ENCODE measurements around the gene KRT6A.

KRT6A gene

GRCh38 chr12:52515319-52515646, 22.2 kb upstream of the KRT6A start:
- TF ChIP-seq CTCF (IDR thresholded peaks at IDR 0.05; ENCODE audit: unreplicated experiment in 3 of 3): no peak
- Mint-ChIP-seq H3K4me3 (no peak overlapping the region), H3K36me3 (ENCODE audit: low read depth) (no peaks in the 10 kb centered on the region), H3K4me1 (no peaks in the 10 kb centered on the region), H3K9me3 (peaks cover 10% of the 10 kb centered on the region), H3K27me3 (ENCODE audit: low read depth) (peaks cover 17% of the 10 kb centered on the region), H3K27ac (no peak overlapping the region)

DNA sequence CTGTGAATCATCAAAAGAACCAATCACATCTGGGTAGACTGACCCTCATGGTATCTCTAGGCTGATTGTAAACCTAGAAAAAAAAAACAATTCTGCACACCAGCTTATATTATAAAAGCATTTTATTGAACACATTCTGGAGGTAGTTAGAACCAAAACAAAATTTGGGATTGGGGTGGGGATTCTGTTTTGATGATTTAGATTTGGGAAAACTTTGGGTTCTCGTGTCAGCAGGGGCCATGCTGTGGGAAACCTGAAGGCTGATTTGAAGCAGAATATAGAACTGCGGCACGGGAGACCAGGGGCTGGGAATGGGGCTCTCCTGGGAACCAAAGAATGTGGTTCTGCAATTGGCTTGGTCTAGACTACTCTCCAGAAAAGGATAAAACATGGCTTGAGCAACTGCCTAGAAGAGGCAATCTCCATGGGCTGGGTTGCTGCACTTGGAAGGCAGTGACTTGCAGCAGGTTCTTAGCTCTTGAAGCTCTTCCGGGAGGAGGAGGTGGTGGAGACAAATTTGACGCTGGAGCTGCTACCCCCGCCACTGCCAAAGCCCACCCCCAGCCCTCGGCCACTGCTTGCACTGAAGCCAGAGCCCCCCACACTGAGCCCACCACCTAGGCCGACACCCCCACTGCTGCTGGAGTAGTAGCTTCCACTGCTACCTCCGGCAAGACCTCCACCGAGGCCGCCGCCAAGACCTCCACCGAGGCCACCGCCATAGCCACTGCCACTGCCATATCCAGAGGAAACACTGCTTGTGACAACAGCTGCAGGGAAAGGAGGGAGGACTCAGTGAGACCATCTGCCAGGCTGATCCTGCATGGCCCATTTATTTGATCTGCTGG, 21.6 kb upstream of the KRT6A start:
- no peaks in the 10 kb centered on the region for H3K4me1 Mint-ChIP-seq
- TF ChIP-seq CTCF (IDR thresholded peaks at IDR 0.05; ENCODE audit: unreplicated experiment in 3 of 3): no peak
- H3K27ac Mint-ChIP-seq: no peak overlapping the region
- no peak overlapping the region for H3K4me3 Mint-ChIP-seq
- H3K9me3 Mint-ChIP-seq: peaks cover 10% of the 10 kb centered on the region
- H3K27me3 Mint-ChIP-seq (ENCODE audit: low read depth): peaks cover 20% of the 10 kb centered on the region
- H3K36me3 Mint-ChIP-seq (ENCODE audit: low read depth): no peaks in the 10 kb centered on the region

DNA sequence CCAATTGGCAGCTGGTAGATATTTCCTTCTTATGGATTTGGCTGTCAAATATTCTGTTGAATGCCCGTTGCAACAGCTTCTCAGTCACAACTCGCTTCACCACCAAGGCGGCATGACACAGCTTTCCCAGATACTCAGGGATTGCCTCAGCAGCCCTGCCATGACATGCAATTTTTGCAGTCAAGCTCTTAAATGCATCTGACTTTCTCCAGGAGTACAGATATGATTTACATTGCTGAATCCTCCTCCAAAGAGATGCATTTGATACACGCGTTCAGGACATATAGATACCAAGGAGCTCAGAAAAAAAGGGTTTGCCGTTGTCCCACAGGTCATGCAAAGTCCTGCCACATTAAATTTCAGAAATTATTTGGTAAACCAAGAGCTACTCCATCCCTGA, 20.7 kb upstream of the KRT6A start:
- no peak overlapping the region for H3K4me3 Mint-ChIP-seq
- H3K4me1 Mint-ChIP-seq: no peaks in the 10 kb centered on the region
- TF ChIP-seq CTCF (IDR thresholded peaks at IDR 0.05; ENCODE audit: unreplicated experiment in 3 of 3): no peak
- H3K27me3 Mint-ChIP-seq (ENCODE audit: low read depth): peaks cover 18% of the 10 kb centered on the region
- H3K9me3 Mint-ChIP-seq: peaks cover 10% of the 10 kb centered on the region
- H3K27ac Mint-ChIP-seq: no peak overlapping the region
- H3K36me3 Mint-ChIP-seq (ENCODE audit: low read depth): no peaks in the 10 kb centered on the region

GRCh38 chr12:52508211-52508610, 15.2 kb upstream of the KRT6A start:
- H3K36me3 Mint-ChIP-seq (ENCODE audit: low read depth): no peaks in the 10 kb centered on the region
- H3K27ac Mint-ChIP-seq: no peak overlapping the region
- H3K4me3 Mint-ChIP-seq: no peak overlapping the region
- H3K9me3 Mint-ChIP-seq: peaks cover 14% of the 10 kb centered on the region
- H3K4me1 Mint-ChIP-seq: no peaks in the 10 kb centered on the region
- no peak for TF ChIP-seq CTCF (IDR thresholded peaks at IDR 0.05; ENCODE audit: unreplicated experiment in 3 of 3)
- peaks cover 12% of the 10 kb centered on the region for H3K27me3 Mint-ChIP-seq (ENCODE audit: low read depth)

GRCh38 chr12:52506858-52507715, 14.0 kb upstream of the KRT6A start:
- Mint-ChIP-seq H3K27me3 (ENCODE audit: low read depth) (peaks cover 12% of the 10 kb centered on the region), H3K27ac (no peak overlapping the region), H3K4me1 (no peaks in the 10 kb centered on the region), H3K4me3 (no peak overlapping the region), H3K36me3 (ENCODE audit: low read depth) (no peaks in the 10 kb centered on the region), H3K9me3 (peaks cover 14% of the 10 kb centered on the region)
- TF ChIP-seq CTCF (IDR thresholded peaks at IDR 0.05; ENCODE audit: unreplicated experiment in 3 of 3): peak; percentile 50 to 62 (median 54)
